ENCODE data around the gene AGAP3. TPM values are rescaled to one million over a fixed set of nuclear protein-coding genes. Genes with fewer than 3 reads are reported as not detected.

Gene AGAP3
- total and polyA plus RNA-seq, 11 donors = 30.3 to 83.7 (median 55.6) TPM

GRCh38 chr7:151060113-151060415 lies 26.2 kb upstream of the AGAP3 start:
- WGBS, 4 donors = 1 to 5% (median 3%) methylated on average over 13 to 17 of the region's 17 CpGs
- DNase-seq (no peak), ATAC-seq (no peak)
- Histone ChIP-seq H3K27ac (peak overlapping the region; percentile 90 to 99 (median 98)), H3K4me1 (peaks cover 9 to 55% (median 48%) of the 10 kb centered on the region in 12 donors), H3K4me3 (peak overlapping the region; percentile 68 to 100 (median 90)), H3K9me3 (no peaks in the 10 kb centered on the region), H3K27me3 (no peaks in the 10 kb centered on the region), H3K36me3 (peaks cover 0 to 17% (median 13%) of the 10 kb centered on the region in 9 donors)
- intact Hi-C loops (cut with DNase I) = loop anchor here in 3 of 10 donors (1.0 to 10.0 kb wide), 3 partner anchors 20 to 55 kb away; partner anchors contain the start of gene FASTK (in 2 of the 3)
- TF ChIP-seq CTCF (IDR thresholded peaks at IDR 0.05) (peak in 3 of 12 donors; percentile 4 to 13 (median 4)), POLR2A (IDR thresholded peaks at IDR 0.05) (no peak)

GRCh38 chr7:151060416-151061212 lies 25.7 kb upstream of the AGAP3 start:
- H3K27me3 ChIP-seq = no peaks in the 10 kb centered on the region
- WGBS, 4 donors = 12 to 15% (median 13%) methylated on average over 12 to 21 of the region's 21 CpGs
- H3K9me3 ChIP-seq = no peaks in the 10 kb centered on the region
- peaks cover 0 to 22% (median 18%) of the 10 kb centered on the region in 9 donors for H3K36me3 ChIP-seq
- peaks cover 9 to 55% (median 49%) of the 10 kb centered on the region in 12 donors for H3K4me1 ChIP-seq
- H3K27ac ChIP-seq = peak overlapping the region in 10 of 12 donors; percentile 90 to 99 (median 98)
- ATAC-seq (peak in 1 of 4 donors; percentile 3), DNase-seq (peak in 2 of 5 donors; percentile 56 to 66)
- peak overlapping the region; percentile 68 to 100 (median 90) for H3K4me3 ChIP-seq
- intact Hi-C loops (cut with DNase I) = loop anchor here in 3 of 10 donors (1.0 to 10.0 kb wide), 3 partner anchors 20 to 54 kb away; partner anchors contain the start of gene FASTK (in 2 of the 3)
- TF ChIP-seq CTCF (IDR thresholded peaks at IDR 0.05) (peak in 1 of 12 donors; percentile 20), POLR2A (IDR thresholded peaks at IDR 0.05) (no peak)

- Histone ChIP-seq H3K27ac (peak overlapping the region in 8 of 12 donors; percentile 53 to 99 (median 98)), H3K4me1 (peaks cover 9 to 55% (median 49%) of the 10 kb centered on the region in 12 donors), H3K9me3 (no peaks in the 10 kb centered on the region), H3K36me3 (peaks cover 0 to 31% (median 27%) of the 10 kb centered on the region in 9 donors), H3K27me3 (no peaks in the 10 kb centered on the region), H3K4me3 (peak overlapping the region in 8 of 12 donors; percentile 68 to 100 (median 90))
- 58 to 60% (median 60%) methylated on average over 31 to 33 of the region's 33 CpGs for WGBS, 4 donors
- intact Hi-C loops (cut with DNase I) = loop anchor here in 2 of 10 donors (2.0 to 10.0 kb wide), 2 partner anchors 19 to 53 kb away; partner anchors contain the start of gene FASTK (in 1 of the 2)
- ATAC-seq (no peak), DNase-seq (no peak)
- no peak for TF ChIP-seq POLR2A (IDR thresholded peaks at IDR 0.05)
- TF ChIP-seq CTCF (IDR thresholded peaks at IDR 0.05) = no peak
These were observed 24.8 kb upstream of the AGAP3 start for GRCh38 chr7:151061213-151062110.
